Endothelial cell of umbilical vein (primary cell): ENCODE results near the gene NRF1. TPM values are rescaled to one million over a fixed set of nuclear protein-coding genes. Genes with fewer than 3 reads are reported as not detected.
"Not testable (repeated sequence)": the region's sequence is repeated elsewhere in the genome, so short reads cannot be mapped to it uniquely, and the experiment has no call there.

Source experiments
- BruUV-seq: library from RNA; stranded (reverse); fragments of 400-500 nt; replicated peaks from 2 replicates; lab custom pipeline; 2021; lab: Mats Ljungman, UMichigan
- CTCF ChIA-PET: fragments of 300-600, 350-600 bp; sonication (Branson Sonifier 250); formaldehyde crosslinking; loops from one replicate; lab custom pipeline; 2021; ENCODE audit warnings: antibody characterized with exemption, inconsistent platforms; lab: Charles Lee
- POLR2A ChIA-PET: fragments of 300-600, 350-600 bp; sonication (Branson Sonifier 250); formaldehyde crosslinking; loops from one replicate; lab custom pipeline; 2021; ENCODE audit warnings: antibody characterized with exemption, inconsistent platforms; lab: Charles Lee
- DNase-seq: peaks from one replicate; pipeline ENCODE4 v3.0.0-alpha.2; 2011; ENCODE audit warnings: low read depth, low spot score
- FAIRE-seq: peaks from 2 replicates; lab custom pipeline; 2011; peaks lifted over from hg19 to GRCh38; lab: Jason Lieb, UNC
- H2AFZ ChIP-seq: 2 replicates; pipeline ENCODE4 v1.6.0; 2012; ENCODE audit warnings: low read depth, low read length, control low read depth, inconsistent platforms
- H3K27ac ChIP-seq: 2 replicates; pipeline ENCODE4 v1.5.1; 2011; ENCODE audit warnings: low read depth, mild to moderate bottlenecking, control low read depth, low read length, moderate library complexity; ENCODE audit not compliant: insufficient read depth
- H3K27me3 ChIP-seq, 2 experiments: 2 replicates each; pipeline versions ENCODE4 v1.6.0 to v1.6.1; 2011; ENCODE audit warnings: low read length in 2 of 2, mixed read lengths in 1 of 2; ENCODE audit not compliant: control insufficient read depth in 2 of 2, insufficient read depth in 2 of 2
- H3K36me3 ChIP-seq, 2 experiments: 2 replicates in 1 of 2; 3 replicates in 1 of 2; pipeline ENCODE4 v1.5.1; 2011; ENCODE audit warnings: low read length in 2 of 2, mild to moderate bottlenecking in 1 of 2, moderate library complexity in 1 of 2; ENCODE audit not compliant: control insufficient read depth in 2 of 2, insufficient read depth in 2 of 2; ENCODE audit errors: extremely low read depth in 1 of 2
- H3K4me1 ChIP-seq: 3 replicates; pipeline ENCODE4 v1.5.1; 2011; ENCODE audit warnings: mild to moderate bottlenecking, low read length; ENCODE audit not compliant: control insufficient read depth, insufficient read depth; ENCODE audit errors: extremely low read depth
- H3K4me2 ChIP-seq: 2 replicates; pipeline ENCODE4 v1.6.1; 2011; ENCODE audit warnings: low read length, control low read depth, mixed read lengths; ENCODE audit not compliant: insufficient read depth
- H3K4me3 ChIP-seq, 3 experiments: fragments of 200-600 bp in 1 of 3; sonication (generic), shearing (Covaris generic) in 1 of 3; replicated peaks in 1 of 3; 2 replicates each; pipeline ENCODE4 v1.5.1; 2011 to 2016; ENCODE audit warnings: control low read depth in 3 of 3, low read length in 3 of 3, mild to moderate bottlenecking in 2 of 3, inconsistent platforms in 1 of 3, low read depth in 1 of 3, moderate library complexity in 1 of 3; ENCODE audit not compliant: insufficient read depth in 1 of 3
- H3K79me2 ChIP-seq: 2 replicates; pipeline ENCODE4 v1.6.0; 2012; ENCODE audit warnings: low read length, inconsistent platforms; ENCODE audit not compliant: control insufficient read depth, insufficient read depth
- H3K9ac ChIP-seq: replicated peaks from 2 replicates; pipeline ENCODE3; 2011; ENCODE audit warnings: low read length, control low read depth; ENCODE audit not compliant: insufficient read depth; ENCODE audit errors: extremely low read depth
- H3K9me1 ChIP-seq: replicated peaks from 3 replicates; pipeline ENCODE4 v1.6.0; 2011; ENCODE audit warnings: mild to moderate bottlenecking, low read length; ENCODE audit not compliant: control insufficient read depth, insufficient read depth; ENCODE audit errors: extremely low read depth
- H3K9me3 ChIP-seq: replicated peaks from 2 replicates; pipeline ENCODE4 v1.5.1; 2012; ENCODE audit warnings: low read length, inconsistent platforms; ENCODE audit not compliant: control insufficient read depth, insufficient read depth
- H4K20me1 ChIP-seq: replicated peaks from 2 replicates; pipeline ENCODE3; 2011; ENCODE audit warnings: mild to moderate bottlenecking, low read length; ENCODE audit not compliant: control insufficient read depth, insufficient read depth; ENCODE audit errors: extremely low read depth
- CTCF ChIP-seq, 2 donors: IDR thresholded peaks; 1 replicate in 1 of 2; 2 replicates in 1 of 2; pipeline ENCODE4 v1.5.1; 2011; ENCODE audit warnings: low read length in 2 of 2, mild to moderate bottlenecking in 2 of 2, moderate library complexity in 2 of 2, control low read depth in 1 of 2, inconsistent platforms in 1 of 2, low read depth in 1 of 2; ENCODE audit not compliant: insufficient read depth in 1 of 2; ENCODE audit errors: extremely low read depth in 1 of 2
- EZH2 ChIP-seq: IDR thresholded peaks from 2 replicates; pipeline ENCODE4 v1.6.1; 2012; ENCODE audit warnings: borderline replicate concordance, low read depth, mild to moderate bottlenecking, moderate library complexity, low read length, inconsistent platforms; ENCODE audit not compliant: severe bottlenecking
- FOS ChIP-seq: IDR thresholded peaks from 2 replicates; pipeline ENCODE4 v1.6.1; 2011; ENCODE audit warnings: mild to moderate bottlenecking, low read length, moderate library complexity, borderline replicate concordance; ENCODE audit not compliant: insufficient read depth
- GATA2 ChIP-seq: IDR thresholded peaks from 2 replicates; pipeline ENCODE4 v1.7.0; 2011; ENCODE audit warnings: low read depth, mild to moderate bottlenecking, moderate library complexity, mixed read lengths, low read length; ENCODE audit not compliant: insufficient read length, insufficient read depth
- JUN ChIP-seq: IDR thresholded peaks from 2 replicates; pipeline ENCODE4 v1.6.1; 2011; ENCODE audit warnings: borderline replicate concordance, low read depth; ENCODE audit not compliant: insufficient read length, insufficient read depth
- MAX ChIP-seq: IDR thresholded peaks from 2 replicates; pipeline ENCODE4 v1.6.1; 2011; ENCODE audit not compliant: insufficient read depth, insufficient read length
- MYC ChIP-seq: IDR thresholded peaks from one replicate; pipeline ENCODE4 v1.6.1; 2011; ENCODE audit warnings: mild to moderate bottlenecking, low read depth, low read length
- POLR2A ChIP-seq: IDR thresholded peaks from 2 replicates; pipeline ENCODE4 v1.6.1; 2012; ENCODE audit warnings: low read depth, mild to moderate bottlenecking, control low read depth, low read length
- POLR2AphosphoS5 ChIP-seq: IDR thresholded peaks from 2 replicates; pipeline ENCODE4 v1.6.1; 2012; ENCODE audit warnings: low read depth, mild to moderate bottlenecking, control low read depth, low read length, moderate library complexity; ENCODE audit not compliant: insufficient read depth
- dilution Hi-C: fragments of 300-500 bp; cut with MboI; formaldehyde crosslinking; loops from one replicate; pipeline ENCODE4 v1.15.0; 2019; ENCODE audit warnings: low sequenced_read_pairs; ENCODE audit not compliant: extremely low pct_ligation_motif_present
- intact Hi-C: fragments of 100-400 bp; cut with micrococcal nuclease; formaldehyde crosslinking; loops from one replicate; pipeline ENCODE4 v1.10.0; 2022
- polyA plus RNA-seq, 4 experiments: library from polyadenylated mRNA; depleted of rRNA in 3 of 4; stranded (reverse) in 3 of 4; unstranded in 1 of 4; fragments of >200 nt; gene quantifications; 2 replicates each; pipeline versions ENCODE4 v1.2.1 to v1.2.3, GENCODE V29; 2011 to 2012; ENCODE audit warnings: missing spikeins in 1 of 4
- total RNA-seq: library from RNA; stranded (reverse); gene quantifications from 2 replicates; pipeline ENCODE4 v1.2.3, GENCODE V29; 2021

NRF1 gene
- total and polyA plus RNA-seq, 2 donors (not counting 3 experiments of a cell fraction or from before 2014, with no cell fraction given), result 14.6 to 20.3 TPM

GRCh38 chr7:129793506-129794310 is 182.2 kb downstream of the NRF1 start:
- FAIRE-seq (no peak), DNase-seq (no peak)
- TF ChIP-seq EZH2, result no peak
- no peak for TF ChIP-seq POLR2AphosphoS5
- no peak for TF ChIP-seq MYC
- no peak for TF ChIP-seq GATA2
- TF ChIP-seq JUN, result no peak
- no peak for TF ChIP-seq FOS
- no peak for TF ChIP-seq POLR2A
- TF ChIP-seq CTCF (IDR thresholded peaks at IDR 0.05; ENCODE audit: extremely low read depth in 1 of 2, insufficient read depth in 1 of 2, low read depth in 1 of 2, low read length in 2 of 2), result no peak
- TF ChIP-seq MAX, result no peak
- no TSS peak for BruUV-seq
- Histone ChIP-seq H3K27ac (no peak overlapping the region), H3K4me1 (no peaks in the 10 kb centered on the region), H2AFZ (no peak overlapping the region), H3K4me3 (no peak overlapping the region), H3K79me2 (no peaks in the 10 kb centered on the region), H3K9ac (no peak overlapping the region), H3K27me3 (peaks cover 6 to 7% of the 10 kb centered on the region in 2 experiments), H4K20me1 (no peaks in the 10 kb centered on the region), H3K4me2 (no peak overlapping the region), H3K36me3 (no peaks in the 10 kb centered on the region), H3K9me1 (no peaks in the 10 kb centered on the region), H3K9me3 (no peaks in the 10 kb centered on the region)
- ChIA-PET POLR2A (no interaction called here), CTCF (interaction anchor here (1.3 kb wide), 1 partner anchor 31 kb away, joined by 3 read pairs; no protein-coding TSS in a partner anchor)
- intact Hi-C loops (no loop called here), dilution Hi-C loops (no loop called here)

GRCh38 chr7:129794461-129794860 is 182.9 kb downstream of the NRF1 start:
- POLR2A ChIA-PET, dilution Hi-C loops, H3K27ac ChIP-seq, H2AFZ ChIP-seq, H4K20me1 ChIP-seq, H3K4me2 ChIP-seq, H3K4me1 ChIP-seq, H3K9me1 ChIP-seq, H3K36me3 ChIP-seq, BruUV-seq, DNase-seq, intact Hi-C loops, H3K9ac ChIP-seq, H3K9me3 ChIP-seq, H3K4me3 ChIP-seq, FAIRE-seq, H3K79me2 ChIP-seq, H3K27me3 ChIP-seq: not testable (repeated sequence)
- CTCF ChIA-PET, result interaction anchor here (1.3 kb wide), 1 partner anchor 31 kb away, joined by 3 read pairs; no protein-coding TSS in a partner anchor
